Uterus (tissue), 2 donors: Measurements from ENCODE around the gene RORC.

Experiments used
- CTCF ChIP-seq, 4 experiments: fragments of 200-600 bp in 2 of 4; fragments of 450-650 bp in 2 of 4; sonication (generic) in 2 of 4; IDR thresholded peaks; one replicate each; pipeline ENCODE4 v1.5.1; 2016 to 2019; ENCODE audit warnings: antibody characterized with exemption in 4 of 4, mild to moderate bottlenecking in 2 of 4, moderate library complexity in 1 of 4
- POLR2A ChIP-seq, 2 donors: fragments of 450-650 bp; IDR thresholded peaks; one replicate each; pipeline ENCODE4 v1.6.1; 2016; ENCODE audit warnings: antibody characterized with exemption in 2 of 2, mild to moderate bottlenecking in 1 of 2, moderate library complexity in 1 of 2

- TF ChIP-seq CTCF (IDR thresholded peaks at IDR 0.05) (no peak), POLR2A (IDR thresholded peaks at IDR 0.05) (no peak)
Measured at GRCh38 chr1:151847867-151848596, 16.4 kb upstream of the RORC start.
